Stimulated activated CD8-positive, alpha-beta memory T cell treated with anti-CD3 and anti-CD28 coated beads, Interleukin-7, amount 100 ng/mL, for 1 hour (primary cell): Measurements from ENCODE around the gene TDRD3.

Experiments
- DNase-seq, 2 donors: peaks; one replicate each; pipeline ENCODE4 v3.0.0-alpha.2; 2020; ENCODE audit warnings: low read depth in 2 of 2

The TDRD3 gene

DNA sequence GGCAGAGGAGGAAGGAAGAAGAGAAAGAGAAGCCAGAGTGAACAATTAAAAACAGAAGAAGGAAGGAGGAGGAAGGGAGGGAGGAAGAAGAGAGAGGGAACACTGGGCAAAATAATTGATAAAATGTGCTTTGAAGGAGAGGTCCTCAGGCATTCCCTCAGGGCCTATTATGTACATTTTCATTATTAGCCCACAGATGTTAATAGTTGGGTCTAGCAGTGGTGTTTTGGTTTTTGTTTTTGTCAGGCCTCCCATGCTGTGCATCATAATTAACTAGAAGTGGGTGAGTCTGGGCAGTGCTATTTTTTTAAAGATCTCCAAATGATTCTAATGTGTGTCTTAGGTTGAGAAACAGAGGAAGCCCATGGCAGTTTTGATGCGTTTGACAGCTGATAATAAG lies 178.1 kb downstream of the TDRD3 start:
- no peak for DNase-seq

DNA sequence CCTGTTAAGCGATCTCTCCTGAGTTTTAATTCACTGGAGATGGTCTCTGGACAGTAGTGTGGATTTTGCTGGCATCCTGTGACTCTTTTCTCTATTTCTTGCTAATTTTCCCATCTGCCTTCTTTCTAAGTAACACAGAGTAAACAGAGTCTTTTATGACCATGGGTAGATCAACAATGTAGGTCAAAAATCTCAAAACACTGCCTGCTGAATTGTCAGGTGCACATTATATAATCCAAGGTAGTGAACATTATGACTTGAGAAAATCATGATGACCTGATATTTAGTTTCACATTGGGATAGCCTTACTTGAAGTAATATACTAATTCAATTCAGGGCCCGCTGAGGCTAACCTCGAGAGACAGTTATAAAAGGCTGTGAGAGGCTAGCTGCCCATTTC lies 180.7 kb downstream of the TDRD3 start:
- DNase-seq = no peak

- DNase-seq = no peak
Observed at GRCh38 chr13:60583196-60583888, 186.3 kb downstream of the TDRD3 start.

DNA sequence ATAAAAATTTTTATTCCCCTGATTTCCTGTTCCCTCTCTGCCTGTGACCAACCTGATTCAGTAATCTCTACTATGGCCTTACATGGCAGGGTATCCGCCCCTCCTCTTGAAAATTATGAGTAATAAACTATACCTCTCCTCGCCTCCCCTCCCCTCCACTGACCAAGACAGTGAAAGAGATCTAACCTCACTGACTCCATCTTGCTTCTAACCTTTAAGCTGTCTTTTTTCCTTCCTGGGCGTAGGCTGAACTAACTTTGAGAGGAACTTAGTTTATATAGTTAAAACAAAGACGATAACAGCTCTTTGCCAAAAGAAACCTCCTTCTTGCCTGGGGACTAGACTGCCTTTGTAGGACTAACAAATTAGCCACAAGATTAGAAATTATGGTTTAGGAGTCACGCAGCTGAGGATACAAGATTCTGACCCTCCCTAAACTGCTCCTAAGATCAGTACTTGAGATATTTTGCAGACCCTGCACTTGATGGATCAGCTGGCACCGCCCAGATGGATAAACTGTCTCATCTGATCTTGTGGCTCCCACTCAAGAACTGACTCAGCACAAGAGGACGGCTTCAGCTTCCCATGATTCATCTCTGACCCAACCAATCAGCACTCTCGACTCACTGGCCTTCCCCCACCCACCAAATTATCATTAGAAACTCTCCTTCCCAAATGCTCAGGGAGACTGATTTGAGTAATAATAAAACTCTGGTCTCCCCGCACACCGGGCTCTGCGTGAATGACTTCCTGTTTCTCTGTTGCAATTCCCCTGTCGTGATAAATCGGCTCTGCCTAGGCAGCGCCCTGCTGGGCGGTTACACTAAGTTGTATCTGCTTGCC lies 187.1 kb downstream of the TDRD3 start:
- no peak for DNase-seq

DNA sequence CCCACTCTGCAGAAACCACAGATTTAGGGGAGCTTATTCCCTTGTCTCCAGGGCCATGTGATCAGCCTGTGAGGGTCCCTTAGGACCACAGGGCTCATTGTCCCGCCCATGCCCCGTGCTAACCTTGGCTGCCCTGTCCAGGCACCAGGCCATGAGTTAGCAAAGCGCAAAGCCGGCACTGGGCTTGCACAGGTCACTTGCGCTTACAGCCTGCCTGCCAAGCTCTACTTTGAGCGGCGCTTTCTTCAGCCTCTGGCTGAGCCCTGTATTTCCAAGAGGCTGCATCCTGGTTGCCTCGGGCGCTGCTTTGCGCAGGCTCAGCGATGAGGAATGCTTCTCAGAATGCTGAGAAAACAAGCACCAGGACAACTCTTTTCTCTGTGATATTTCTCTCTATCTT lies 188.0 kb downstream of the TDRD3 start:
- no peak for DNase-seq

- DNase-seq = no peak
Observed at GRCh38 chr13:60590800-60591747, 194.1 kb downstream of the TDRD3 start.

- no peak for DNase-seq
Observed at GRCh38 chr13:60603049-60603448, 206.0 kb downstream of the TDRD3 start.

- DNase-seq = no peak
Observed at GRCh38 chr13:60604058-60604457, 207.0 kb downstream of the TDRD3 start.

- no peak for DNase-seq
Observed at GRCh38 chr13:60608954-60609353, 211.9 kb downstream of the TDRD3 start.

GRCh38 chr13:60611523-60611922 lies 214.5 kb downstream of the TDRD3 start:
- DNase-seq = no peak

DNA sequence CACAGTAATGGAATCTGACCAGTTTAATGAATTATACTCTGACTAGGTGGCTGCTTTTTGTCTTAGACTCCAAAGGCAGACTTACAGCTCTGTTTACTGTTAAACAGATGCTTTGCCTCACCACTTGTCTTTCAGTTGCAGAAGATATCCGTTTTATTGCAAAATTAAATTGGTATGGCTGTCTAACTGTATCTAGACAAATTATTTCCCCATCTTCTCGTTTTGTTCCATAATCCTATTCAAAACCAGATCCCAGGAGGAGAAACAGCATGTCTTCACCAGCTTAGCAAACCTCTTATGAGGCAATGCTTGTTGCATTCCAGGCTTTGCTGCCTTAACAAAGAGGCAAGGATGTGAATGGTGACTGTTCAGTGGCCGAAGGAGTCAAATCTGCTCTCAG lies 215.6 kb downstream of the TDRD3 start:
- DNase-seq = no peak

- DNase-seq = no peak
Observed at GRCh38 chr13:60613080-60613479, 216.1 kb downstream of the TDRD3 start.

- no peak for DNase-seq
Observed at GRCh38 chr13:60617991-60618733, 221.1 kb downstream of the TDRD3 start.

- no peak for DNase-seq
Observed at GRCh38 chr13:60619461-60619860, 222.4 kb downstream of the TDRD3 start.

DNA sequence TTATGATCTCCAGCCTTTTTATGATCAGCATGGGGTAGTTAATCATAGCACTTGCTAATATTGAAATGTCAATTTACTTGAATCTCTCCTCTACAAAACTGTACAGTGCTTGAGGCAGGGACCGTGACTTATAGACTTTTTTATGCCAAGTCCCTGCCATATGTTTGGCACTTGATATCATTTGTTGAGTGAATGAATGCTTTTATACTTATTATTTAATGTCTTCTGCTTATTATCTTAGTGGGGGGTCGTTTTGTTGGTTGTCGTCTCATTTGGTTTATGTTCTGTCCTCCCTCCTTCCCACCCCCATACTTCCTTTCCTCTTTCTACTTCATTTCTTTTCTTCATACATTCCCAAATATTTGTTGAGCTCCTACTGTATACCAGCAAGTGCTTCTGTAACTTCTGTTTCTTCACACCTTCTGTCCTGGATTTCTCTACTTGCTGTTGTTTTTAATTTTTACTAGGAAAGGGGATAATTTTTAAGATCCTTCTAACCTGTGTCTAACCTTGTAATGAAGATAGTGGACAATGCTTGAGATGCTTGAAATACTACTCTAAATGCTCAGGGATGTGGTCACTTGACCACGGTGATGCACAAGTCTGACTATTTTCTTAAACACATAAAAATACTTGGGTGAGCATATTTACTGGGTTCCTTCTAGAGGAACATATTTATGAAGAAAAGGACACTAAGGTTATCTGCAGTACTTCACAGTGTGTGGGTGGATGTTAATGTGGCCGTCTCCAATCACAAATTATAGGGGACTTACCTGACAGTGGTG lies 223.8 kb downstream of the TDRD3 start:
- no peak for DNase-seq

- no peak for DNase-seq
Observed at GRCh38 chr13:60623151-60623550, 226.1 kb downstream of the TDRD3 start.
